GM12801 (cell line): ENCODE measurements around the gene N4BP2L1.

Experiments
- TF ChIP-seq, protein P1 (sequence below): IDR thresholded peaks from one replicate; pipeline ENCODE4 v1.5.1; 2011; ENCODE audit warnings: control low read depth; ENCODE audit not compliant: insufficient read length; ENCODE audit errors: extremely low read depth

Gene N4BP2L1

DNA sequence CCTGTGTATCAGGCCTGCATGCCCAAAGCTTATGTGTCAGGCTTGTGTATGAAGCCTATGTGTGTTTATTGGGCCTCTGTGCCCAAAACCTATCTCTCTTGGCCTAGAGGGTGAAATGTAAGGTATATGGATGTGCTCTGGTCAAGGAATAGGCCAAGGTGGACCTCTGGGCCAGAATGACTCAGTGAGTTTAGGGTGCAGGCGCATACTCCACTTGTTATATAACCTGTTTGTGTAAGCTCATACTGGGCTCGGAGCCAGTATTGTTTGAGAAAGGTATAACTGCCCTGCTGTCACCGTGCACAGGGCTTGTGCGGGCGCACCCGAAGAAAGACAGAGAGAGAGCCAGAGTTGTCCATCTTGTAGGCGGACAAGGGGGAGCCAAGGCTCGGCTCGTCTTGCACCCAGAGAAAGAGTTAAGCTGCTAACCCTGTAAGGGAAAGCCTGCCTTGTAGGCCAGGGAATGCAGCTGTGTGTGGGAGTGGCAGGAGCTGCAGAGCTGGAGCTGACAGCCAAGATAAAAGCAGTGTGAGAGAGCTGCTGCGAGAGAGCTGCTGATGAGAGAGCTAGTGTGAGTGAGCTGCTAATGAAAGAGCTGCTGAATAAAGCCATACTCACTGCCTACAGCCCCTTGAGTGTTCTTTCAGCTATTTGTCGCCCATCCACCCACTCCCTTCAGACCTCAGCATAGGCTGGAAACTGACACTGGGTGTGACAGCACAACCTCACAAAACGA, 43.4 kb upstream of the N4BP2L1 start:
- TF ChIP-seq, protein P1, sequence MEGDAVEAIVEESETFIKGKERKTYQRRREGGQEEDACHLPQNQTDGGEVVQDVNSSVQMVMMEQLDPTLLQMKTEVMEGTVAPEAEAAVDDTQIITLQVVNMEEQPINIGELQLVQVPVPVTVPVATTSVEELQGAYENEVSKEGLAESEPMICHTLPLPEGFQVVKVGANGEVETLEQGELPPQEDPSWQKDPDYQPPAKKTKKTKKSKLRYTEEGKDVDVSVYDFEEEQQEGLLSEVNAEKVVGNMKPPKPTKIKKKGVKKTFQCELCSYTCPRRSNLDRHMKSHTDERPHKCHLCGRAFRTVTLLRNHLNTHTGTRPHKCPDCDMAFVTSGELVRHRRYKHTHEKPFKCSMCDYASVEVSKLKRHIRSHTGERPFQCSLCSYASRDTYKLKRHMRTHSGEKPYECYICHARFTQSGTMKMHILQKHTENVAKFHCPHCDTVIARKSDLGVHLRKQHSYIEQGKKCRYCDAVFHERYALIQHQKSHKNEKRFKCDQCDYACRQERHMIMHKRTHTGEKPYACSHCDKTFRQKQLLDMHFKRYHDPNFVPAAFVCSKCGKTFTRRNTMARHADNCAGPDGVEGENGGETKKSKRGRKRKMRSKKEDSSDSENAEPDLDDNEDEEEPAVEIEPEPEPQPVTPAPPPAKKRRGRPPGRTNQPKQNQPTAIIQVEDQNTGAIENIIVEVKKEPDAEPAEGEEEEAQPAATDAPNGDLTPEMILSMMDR = no peak

DNA sequence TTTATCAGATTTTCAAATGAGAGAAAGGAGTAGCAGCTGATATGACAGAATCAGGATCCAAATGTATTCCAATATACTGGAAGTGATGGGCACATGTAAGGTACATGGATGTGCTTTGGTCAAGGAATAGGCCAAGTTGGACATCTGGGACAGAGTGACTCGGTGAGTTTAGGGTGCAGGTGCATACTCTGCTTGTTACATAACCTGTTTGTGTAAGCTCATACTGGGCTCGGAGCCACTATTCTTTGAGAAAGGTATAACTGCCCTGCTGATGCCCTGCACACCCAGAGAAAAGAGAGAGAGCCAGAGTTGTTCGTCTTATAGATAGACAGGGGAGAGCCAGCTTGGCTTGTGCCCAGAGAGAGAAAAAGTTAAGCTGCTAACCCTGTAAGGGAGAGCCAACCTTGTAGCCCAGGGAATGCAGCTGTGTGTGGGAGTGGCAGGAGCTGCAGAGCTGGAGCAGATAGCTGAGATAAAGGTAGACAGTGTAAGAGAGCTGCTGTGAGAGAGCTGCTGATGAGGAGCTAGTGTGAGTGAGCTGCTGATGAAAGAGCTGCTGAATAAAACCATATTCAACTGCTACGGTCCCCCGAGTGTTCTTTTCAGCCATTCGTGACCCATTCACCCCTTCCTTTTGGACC, 40.7 kb upstream of the N4BP2L1 start:
- TF ChIP-seq, protein P1 = no peak

DNA sequence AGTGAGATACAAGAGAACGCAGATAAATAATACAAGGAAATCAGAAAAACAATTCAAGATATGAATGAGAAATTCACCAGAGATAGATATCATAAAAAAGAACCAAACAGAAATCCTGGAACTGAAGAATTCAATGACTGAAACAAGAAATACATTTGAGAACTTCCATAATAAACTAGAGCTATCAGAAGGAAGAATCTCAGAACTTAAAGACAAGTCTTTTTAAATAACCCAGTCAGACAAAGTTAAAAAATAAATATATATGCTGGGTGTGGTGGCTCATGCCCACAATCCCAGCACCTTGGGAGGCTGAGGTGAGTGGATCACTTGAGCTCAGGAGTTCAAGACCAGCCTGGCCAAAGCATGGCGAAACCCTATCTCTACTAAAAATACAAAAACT, 28.7 kb upstream of the N4BP2L1 start:
- TF ChIP-seq, protein P1 = no peak

DNA sequence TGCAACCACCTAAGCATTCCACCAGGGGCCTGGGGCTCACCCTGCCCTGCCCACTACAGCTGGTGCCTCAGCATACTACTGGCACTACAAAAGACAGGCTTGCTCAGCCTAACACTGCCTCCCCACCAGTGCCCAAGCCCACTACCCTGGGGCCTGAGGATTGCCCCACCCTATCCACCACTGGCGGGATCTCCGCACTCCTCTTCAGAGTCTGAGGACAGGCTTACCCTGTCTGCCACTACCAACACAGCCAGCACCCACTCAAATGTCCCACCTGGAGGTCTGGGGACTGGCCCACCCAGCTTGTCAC, 27.6 kb upstream of the N4BP2L1 start:
- TF ChIP-seq, protein P1 = no peak

DNA sequence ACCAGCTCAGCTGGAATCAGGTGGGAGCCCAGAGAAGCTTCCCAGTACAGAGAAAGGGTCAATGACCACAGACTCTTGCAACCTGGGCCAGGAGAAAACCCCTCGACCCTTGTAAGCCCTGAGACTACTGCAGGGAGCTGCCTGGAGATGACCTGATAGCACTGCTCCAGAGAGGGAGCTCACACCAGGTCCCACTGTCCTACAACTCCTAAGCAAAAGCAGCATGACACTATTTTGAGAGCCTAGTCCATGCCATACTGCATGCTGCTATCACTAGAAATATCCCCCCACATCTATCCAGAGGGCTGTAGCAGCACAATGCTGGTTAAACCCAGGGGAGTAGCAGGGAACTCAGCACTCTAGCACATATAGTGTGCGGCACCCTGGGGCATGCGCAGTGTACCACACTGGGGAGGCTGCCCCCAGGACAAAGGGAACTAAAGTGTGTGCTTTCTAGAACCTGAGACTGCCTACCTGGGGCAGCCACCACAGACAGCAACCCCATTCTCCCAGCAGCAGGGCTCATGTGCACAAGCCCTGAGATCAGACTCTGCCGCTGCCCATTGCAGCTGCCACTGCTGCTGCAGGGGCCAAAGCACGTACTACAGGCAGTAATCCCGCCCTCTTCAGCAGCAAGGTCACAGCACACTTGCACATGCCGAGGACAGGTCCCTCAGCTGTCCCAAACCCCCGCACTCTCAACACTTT, 27.1 kb upstream of the N4BP2L1 start:
- TF ChIP-seq, protein P1 = no peak

DNA sequence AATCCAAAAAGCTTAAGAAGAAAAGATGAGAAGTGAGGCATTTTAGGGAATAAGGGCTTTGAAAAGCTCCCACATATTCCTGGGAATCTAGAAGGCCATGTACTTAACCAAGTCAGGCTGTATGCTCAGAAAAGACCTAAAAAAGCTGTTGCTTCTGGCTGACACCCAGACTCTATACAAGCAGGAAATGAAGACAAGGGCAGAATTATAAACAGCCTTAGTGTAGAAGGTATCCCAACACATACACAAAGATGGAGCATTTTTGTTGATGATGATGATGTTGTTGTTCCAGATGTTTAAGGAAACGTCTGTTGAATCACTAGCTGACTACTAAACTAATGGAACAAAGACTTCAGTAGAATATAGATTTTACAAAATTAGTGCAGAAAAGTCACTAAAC, 26.1 kb upstream of the N4BP2L1 start:
- TF ChIP-seq, protein P1 = no peak

DNA sequence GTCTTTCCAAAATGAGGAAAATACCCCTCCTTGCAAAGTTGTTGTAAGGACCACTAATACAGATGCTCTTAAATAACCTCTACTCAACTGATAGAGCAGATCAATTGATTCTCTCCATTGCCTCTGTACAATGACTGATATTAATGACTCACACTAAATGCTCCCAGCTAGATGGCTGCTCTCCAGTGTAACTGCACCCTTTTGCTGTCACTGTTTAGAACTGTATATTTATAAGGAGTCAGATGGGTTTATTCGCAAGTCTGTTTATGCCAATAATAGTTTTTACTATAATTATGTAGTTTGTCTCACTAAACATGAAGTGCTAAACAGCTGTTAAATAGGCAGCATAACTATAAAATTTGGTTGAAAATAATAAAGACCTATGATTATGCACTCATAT, 21.0 kb upstream of the N4BP2L1 start:
- TF ChIP-seq, protein P1 = no peak
